ENCODE results near the gene TGFB1. TPM values are rescaled to one million over a fixed set of nuclear protein-coding genes. Genes with fewer than 3 reads are reported as not detected.
A peak's percentile ranks its signal among the peaks of the same experiment; 100 is the strongest.

The TGFB1 gene
- total and polyA plus RNA-seq, 4 donors: 0.83 to 10.6 (median 6.9) TPM

DNA sequence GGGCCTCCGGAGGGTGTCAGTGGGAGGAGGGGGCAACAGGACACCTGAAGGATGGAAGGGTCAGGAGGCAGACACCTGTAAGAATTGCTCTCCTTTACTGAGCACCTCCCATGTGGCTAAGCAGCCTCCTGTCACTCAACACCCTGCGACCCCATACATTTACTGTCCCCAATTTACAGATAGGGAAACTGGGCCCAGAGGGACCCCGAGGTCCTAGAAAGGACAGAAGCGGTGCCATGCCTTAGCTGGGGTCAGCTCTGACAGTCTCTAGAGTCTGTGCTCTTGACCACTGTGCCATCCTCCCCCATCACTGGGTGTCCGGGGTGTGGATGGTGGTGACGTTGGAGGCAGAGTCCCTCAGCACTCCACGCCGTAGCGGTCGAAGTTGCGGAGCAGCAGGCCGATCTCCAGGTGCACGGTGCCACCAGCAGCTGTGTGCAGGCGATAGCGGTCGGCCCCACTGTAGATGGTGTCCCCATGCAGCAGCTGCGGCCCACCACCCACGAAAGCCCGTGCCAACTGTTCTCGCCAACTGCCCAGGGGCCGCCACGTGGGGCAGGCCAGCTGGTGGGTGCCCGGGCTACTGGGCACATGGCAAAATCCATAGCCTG lies 726 bp upstream of the TGFB1 start:
- Histone ChIP-seq H3K36me3 (ENCODE audit: control insufficient read depth in 4 of 4, insufficient read depth in 3 of 4, low read depth in 1 of 4, low read length in 3 of 4) (no peaks in the 10 kb centered on the region), H3K27ac (ENCODE audit: low read depth in 1 of 2, low read length in 2 of 2) (peak overlapping the region; percentile 31 to 73), H3K9me3 (ENCODE audit: control insufficient read depth in 4 of 4, low read length in 3 of 4) (no peaks in the 10 kb centered on the region), H3K4me1 (ENCODE audit: control insufficient read depth in 4 of 4, insufficient read depth in 4 of 4, low read length in 3 of 4) (peaks cover 0 to 34% (median 20%) of the 10 kb centered on the region in 4 donors), H3K9ac (ENCODE audit: low read depth in 1 of 2, low read length in 2 of 2) (no peak overlapping the region), H3K27me3 (ENCODE audit: control insufficient read depth in 4 of 4, insufficient read depth in 4 of 4, low read length in 3 of 4) (no peaks in the 10 kb centered on the region), H3K4me3 (ENCODE audit: low read depth in 1 of 3, low read length in 3 of 3) (peak overlapping the region in 1 of 3 donors; percentile 61)
- TF ChIP-seq, protein P1, sequence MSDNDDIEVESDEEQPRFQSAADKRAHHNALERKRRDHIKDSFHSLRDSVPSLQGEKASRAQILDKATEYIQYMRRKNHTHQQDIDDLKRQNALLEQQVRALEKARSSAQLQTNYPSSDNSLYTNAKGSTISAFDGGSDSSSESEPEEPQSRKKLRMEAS (IDR thresholded peaks at IDR 0.05): no peak
- TF ChIP-seq FOXA2 (IDR thresholded peaks at IDR 0.05) (no peak), JUND (IDR thresholded peaks at IDR 0.05) (no peak), SP1 (IDR thresholded peaks at IDR 0.05) (no peak), YY1 (IDR thresholded peaks at IDR 0.05) (no peak), FOXA1 (IDR thresholded peaks at IDR 0.05) (no peak), HNF4A (conservative IDR thresholded peaks at IDR 0.05) (no peak), TAF1 (conservative IDR thresholded peaks at IDR 0.05) (no peak)
- TF ChIP-seq, protein P2, sequence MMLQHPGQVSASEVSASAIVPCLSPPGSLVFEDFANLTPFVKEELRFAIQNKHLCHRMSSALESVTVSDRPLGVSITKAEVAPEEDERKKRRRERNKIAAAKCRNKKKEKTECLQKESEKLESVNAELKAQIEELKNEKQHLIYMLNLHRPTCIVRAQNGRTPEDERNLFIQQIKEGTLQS (IDR thresholded peaks at IDR 0.05): no peak
- TF ChIP-seq, protein P3, sequence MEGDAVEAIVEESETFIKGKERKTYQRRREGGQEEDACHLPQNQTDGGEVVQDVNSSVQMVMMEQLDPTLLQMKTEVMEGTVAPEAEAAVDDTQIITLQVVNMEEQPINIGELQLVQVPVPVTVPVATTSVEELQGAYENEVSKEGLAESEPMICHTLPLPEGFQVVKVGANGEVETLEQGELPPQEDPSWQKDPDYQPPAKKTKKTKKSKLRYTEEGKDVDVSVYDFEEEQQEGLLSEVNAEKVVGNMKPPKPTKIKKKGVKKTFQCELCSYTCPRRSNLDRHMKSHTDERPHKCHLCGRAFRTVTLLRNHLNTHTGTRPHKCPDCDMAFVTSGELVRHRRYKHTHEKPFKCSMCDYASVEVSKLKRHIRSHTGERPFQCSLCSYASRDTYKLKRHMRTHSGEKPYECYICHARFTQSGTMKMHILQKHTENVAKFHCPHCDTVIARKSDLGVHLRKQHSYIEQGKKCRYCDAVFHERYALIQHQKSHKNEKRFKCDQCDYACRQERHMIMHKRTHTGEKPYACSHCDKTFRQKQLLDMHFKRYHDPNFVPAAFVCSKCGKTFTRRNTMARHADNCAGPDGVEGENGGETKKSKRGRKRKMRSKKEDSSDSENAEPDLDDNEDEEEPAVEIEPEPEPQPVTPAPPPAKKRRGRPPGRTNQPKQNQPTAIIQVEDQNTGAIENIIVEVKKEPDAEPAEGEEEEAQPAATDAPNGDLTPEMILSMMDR (IDR thresholded peaks at IDR 0.05; ENCODE audit: low read depth, low read length, missing input control): no peak
- no peak for DNase-seq (ENCODE audit: low spot score)
- 93% methylated on average over 23 of the region's 23 CpGs for WGBS

DNA sequence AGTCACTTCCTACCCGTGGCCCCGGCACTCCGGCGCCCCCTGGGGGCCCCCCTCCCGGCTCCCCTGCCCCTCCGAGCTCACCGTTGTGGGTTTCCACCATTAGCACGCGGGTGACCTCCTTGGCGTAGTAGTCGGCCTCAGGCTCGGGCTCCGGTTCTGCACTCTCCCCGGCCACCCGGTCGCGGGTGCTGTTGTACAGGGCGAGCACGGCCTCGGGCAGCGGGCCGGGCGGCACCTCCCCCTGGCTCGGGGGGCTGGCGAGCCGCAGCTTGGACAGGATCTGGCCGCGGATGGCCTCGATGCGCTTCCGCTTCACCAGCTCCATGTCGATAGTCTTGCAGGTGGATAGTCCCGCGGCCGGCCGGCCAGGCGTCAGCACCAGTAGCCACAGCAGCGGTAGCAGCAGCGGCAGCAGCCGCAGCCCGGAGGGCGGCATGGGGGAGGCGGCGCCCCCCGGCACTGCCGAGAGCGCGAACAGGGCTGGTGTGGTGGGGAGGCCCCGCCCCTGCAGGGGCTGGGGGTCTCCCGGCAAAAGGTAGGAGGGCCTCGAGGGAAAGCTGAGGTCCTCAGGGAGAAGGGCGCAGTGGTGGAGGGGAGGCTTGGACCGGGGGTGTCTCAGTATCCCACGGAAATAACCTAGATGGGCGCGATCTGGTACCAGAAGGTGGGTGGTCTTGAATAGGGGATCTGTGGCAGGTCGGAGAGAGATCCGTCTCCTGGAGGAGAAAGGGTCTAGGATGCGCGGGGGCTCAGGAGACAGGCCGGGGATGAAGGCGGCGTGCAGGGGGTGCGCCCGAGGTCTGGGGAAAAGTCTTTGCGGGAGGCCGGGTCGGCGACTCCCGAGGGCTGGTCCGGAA lies 885 bp downstream of the TGFB1 start:
- H3K4me1 ChIP-seq (ENCODE audit: control insufficient read depth in 4 of 4, insufficient read depth in 4 of 4, low read length in 3 of 4): peaks cover 0 to 39% (median 19%) of the 10 kb centered on the region in 4 donors
- 2% methylated on average over 71 of the region's 71 CpGs for WGBS
- peak overlapping the region; percentile 45 to 69 (median 61) for H3K4me3 ChIP-seq (ENCODE audit: low read depth in 1 of 3, low read length in 3 of 3)
- DNase-seq (ENCODE audit: low spot score): peak; percentile 66
- H3K36me3 ChIP-seq (ENCODE audit: control insufficient read depth in 4 of 4, insufficient read depth in 3 of 4, low read depth in 1 of 4, low read length in 3 of 4): no peaks in the 10 kb centered on the region
- H3K27me3 ChIP-seq (ENCODE audit: control insufficient read depth in 4 of 4, insufficient read depth in 4 of 4, low read length in 3 of 4): no peaks in the 10 kb centered on the region
- TF ChIP-seq, protein P4, sequence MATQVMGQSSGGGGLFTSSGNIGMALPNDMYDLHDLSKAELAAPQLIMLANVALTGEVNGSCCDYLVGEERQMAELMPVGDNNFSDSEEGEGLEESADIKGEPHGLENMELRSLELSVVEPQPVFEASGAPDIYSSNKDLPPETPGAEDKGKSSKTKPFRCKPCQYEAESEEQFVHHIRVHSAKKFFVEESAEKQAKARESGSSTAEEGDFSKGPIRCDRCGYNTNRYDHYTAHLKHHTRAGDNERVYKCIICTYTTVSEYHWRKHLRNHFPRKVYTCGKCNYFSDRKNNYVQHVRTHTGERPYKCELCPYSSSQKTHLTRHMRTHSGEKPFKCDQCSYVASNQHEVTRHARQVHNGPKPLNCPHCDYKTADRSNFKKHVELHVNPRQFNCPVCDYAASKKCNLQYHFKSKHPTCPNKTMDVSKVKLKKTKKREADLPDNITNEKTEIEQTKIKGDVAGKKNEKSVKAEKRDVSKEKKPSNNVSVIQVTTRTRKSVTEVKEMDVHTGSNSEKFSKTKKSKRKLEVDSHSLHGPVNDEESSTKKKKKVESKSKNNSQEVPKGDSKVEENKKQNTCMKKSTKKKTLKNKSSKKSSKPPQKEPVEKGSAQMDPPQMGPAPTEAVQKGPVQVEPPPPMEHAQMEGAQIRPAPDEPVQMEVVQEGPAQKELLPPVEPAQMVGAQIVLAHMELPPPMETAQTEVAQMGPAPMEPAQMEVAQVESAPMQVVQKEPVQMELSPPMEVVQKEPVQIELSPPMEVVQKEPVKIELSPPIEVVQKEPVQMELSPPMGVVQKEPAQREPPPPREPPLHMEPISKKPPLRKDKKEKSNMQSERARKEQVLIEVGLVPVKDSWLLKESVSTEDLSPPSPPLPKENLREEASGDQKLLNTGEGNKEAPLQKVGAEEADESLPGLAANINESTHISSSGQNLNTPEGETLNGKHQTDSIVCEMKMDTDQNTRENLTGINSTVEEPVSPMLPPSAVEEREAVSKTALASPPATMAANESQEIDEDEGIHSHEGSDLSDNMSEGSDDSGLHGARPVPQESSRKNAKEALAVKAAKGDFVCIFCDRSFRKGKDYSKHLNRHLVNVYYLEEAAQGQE (IDR thresholded peaks at IDR 0.05): no peak
- TF ChIP-seq EGR1 (IDR thresholded peaks at IDR 0.05; ENCODE audit: low read depth in 2 of 2) (no peak), GABPA (IDR thresholded peaks at IDR 0.05 in 1 of 2, conservative IDR thresholded peaks at IDR 0.05 in 1 of 2) (no peak), YY1 (IDR thresholded peaks at IDR 0.05) (no peak), JUND (IDR thresholded peaks at IDR 0.05) (no peak), FOXA2 (IDR thresholded peaks at IDR 0.05) (no peak), NR2F2 (IDR thresholded peaks at IDR 0.05) (no peak), HNF4A (conservative IDR thresholded peaks at IDR 0.05) (no peak), SP1 (IDR thresholded peaks at IDR 0.05) (no peak), HNF4G (IDR thresholded peaks at IDR 0.05) (no peak), RAD21 (IDR thresholded peaks at IDR 0.05) (no peak), TAF1 (conservative IDR thresholded peaks at IDR 0.05) (no peak), FOXA1 (IDR thresholded peaks at IDR 0.05) (no peak), RXRA (IDR thresholded peaks at IDR 0.05) (no peak)
- TF ChIP-seq, protein P2 (IDR thresholded peaks at IDR 0.05): no peak
- TF ChIP-seq, protein P3 (IDR thresholded peaks at IDR 0.05; ENCODE audit: low read depth, low read length, missing input control): no peak
- TF ChIP-seq, protein P1 (IDR thresholded peaks at IDR 0.05): no peak
- TF ChIP-seq, protein P5, sequence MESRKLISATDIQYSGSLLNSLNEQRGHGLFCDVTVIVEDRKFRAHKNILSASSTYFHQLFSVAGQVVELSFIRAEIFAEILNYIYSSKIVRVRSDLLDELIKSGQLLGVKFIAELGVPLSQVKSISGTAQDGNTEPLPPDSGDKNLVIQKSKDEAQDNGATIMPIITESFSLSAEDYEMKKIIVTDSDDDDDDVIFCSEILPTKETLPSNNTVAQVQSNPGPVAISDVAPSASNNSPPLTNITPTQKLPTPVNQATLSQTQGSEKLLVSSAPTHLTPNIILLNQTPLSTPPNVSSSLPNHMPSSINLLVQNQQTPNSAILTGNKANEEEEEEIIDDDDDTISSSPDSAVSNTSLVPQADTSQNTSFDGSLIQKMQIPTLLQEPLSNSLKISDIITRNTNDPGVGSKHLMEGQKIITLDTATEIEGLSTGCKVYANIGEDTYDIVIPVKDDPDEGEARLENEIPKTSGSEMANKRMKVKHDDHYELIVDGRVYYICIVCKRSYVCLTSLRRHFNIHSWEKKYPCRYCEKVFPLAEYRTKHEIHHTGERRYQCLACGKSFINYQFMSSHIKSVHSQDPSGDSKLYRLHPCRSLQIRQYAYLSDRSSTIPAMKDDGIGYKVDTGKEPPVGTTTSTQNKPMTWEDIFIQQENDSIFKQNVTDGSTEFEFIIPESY (IDR thresholded peaks at IDR 0.05): no peak
- peak overlapping the region; percentile 46 to 53 for H3K9ac ChIP-seq (ENCODE audit: low read depth in 1 of 2, low read length in 2 of 2)
- H3K9me3 ChIP-seq (ENCODE audit: control insufficient read depth in 4 of 4, low read length in 3 of 4): no peaks in the 10 kb centered on the region
- peak overlapping the region; percentile 71 to 73 for H3K27ac ChIP-seq (ENCODE audit: low read depth in 1 of 2, low read length in 2 of 2)
